HG02610 (cell line): Measurements from ENCODE around the gene RAP1A.

Source experiments
- ATAC-seq: cut with Tn5 transposase; IDR thresholded peaks from one replicate; pipeline ENCODE4 v1.9.1; 2021; ENCODE audit warnings: mild to moderate bottlenecking, moderate library complexity; ENCODE audit not compliant: unreplicated experiment

RAP1A gene

DNA sequence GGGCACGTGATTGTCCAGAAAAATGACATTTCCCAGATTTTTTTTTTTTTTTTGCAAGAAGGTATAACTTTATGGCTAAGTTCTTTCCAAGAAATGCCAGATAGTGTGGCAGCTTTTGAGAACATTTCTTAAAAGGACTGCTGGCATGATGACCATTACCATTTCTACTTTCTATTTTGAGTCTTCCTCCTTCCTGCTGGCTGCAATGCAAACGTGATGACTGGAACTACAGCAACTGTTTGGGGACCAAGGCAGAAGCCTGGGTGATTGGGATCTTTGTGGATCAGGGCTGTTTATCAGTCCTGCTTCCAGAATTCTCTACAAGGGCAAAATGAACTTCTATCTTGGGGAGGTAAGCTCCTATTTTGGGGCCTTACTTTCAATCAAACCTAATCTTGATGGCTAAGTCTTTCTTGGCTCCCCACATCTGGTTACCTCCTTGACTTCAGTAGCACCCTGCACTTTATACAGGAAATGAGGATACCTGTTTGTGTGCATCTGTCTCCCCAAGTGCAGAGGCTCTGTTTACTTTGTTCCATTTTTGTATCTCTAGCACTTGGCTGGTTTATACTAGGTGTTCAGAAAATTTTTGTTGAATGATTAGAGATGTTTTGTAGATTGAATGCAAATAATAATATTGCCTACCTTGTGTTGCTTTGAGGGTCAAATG, 132.5 kb downstream of the RAP1A start:
- no peak for ATAC-seq

DNA sequence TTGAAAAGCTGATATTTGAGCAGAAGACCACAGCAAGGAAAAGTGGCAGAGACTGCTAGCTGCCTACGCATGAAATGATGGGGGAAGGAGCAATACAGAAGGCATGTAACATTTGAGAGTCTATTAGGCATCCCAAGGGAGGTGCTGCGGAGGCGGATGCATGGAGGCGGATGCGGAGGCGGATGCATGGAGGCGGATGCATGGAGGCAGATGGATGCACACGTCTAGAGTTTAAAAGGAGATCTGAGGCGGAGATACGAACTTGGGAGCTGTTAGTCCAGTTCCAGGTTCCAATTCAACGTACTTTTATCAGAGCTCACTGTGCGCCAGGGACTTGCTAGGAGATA, 135.4 kb downstream of the RAP1A start:
- peak; percentile 6 for ATAC-seq

GRCh38 chr1:111755331-111756123, 135.9 kb downstream of the RAP1A start, which contains the start of gene DDX20:
Gene DDX20 (plus strand): TSS chr1:111755901. CDS start chr1:111755925, 24 bp downstream.
- ATAC-seq = peak; percentile 92

DNA sequence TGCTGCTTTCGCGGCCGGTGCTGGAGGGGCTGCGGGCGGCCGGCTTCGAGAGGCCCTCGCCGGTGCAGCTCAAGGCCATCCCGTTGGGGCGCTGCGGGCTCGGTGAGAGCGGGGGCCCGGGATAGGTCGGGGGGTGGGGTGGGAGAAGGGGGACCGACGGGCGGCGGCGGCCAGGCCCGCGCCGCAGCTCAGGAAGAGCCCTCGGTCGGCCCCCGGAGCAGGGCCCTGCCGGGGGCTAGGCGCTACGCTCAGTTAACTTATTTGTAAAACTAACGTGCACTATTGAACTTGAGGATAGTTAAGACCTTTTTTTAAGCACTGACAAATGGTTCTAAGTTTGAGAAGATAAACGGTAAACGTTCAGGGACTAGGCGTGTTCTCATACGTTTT, 136.5 kb downstream of the RAP1A start:
- ATAC-seq = peak; percentile 3

DNA sequence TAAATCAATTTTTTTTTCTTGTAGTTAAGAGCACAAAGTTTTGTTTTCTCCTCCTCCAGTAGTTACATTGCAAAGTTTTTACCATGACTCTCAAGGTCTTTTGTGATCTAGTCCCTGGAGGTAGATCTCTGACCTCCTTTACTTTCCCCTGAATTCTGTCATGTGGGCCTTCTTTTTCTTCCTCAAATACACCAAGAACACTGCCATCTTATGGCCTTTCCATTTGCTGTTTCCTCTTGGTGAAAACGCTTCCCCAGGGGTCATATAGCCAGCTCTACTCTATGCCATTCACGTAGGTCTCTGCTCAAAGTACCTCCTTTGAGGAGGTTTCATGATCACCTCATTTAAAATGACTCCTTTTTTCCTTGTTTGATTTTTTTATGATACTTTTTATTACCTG, 138.8 kb downstream of the RAP1A start:
- ATAC-seq = no peak

DNA sequence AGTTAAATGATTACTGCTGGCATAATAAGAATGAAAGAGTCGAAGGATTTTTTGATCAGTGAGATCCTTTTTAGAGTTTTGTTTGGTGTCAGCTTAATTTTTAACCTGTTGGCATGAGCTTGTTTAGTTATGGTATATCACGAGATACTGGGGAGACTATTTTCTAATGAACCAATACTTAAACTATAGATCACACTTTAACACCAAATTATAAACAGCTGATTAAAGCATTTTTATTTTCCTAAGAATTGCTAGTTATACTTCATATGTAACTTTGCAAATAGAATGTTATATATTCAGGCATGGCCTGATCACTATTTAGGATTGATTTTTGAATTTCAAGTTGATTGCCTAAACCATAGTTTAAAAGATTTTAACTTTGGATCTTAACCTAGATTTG, 142.1 kb downstream of the RAP1A start:
- no peak for ATAC-seq

- ATAC-seq = no peak
Observed at GRCh38 chr1:111762332-111762731, 142.7 kb downstream of the RAP1A start.
